Endothelial cell of umbilical vein (primary cell): ENCODE results near the gene AKAP13. TPM values are rescaled to one million over a fixed set of nuclear protein-coding genes. Genes with fewer than 3 reads are reported as not detected.

Experiments
- BruUV-seq: library from RNA; stranded (reverse); fragments of 400-500 nt; replicated peaks from 2 replicates; lab custom pipeline; 2021; lab: Mats Ljungman, UMichigan
- CTCF ChIA-PET: fragments of 300-600, 350-600 bp; sonication (Branson Sonifier 250); formaldehyde crosslinking; loops from one replicate; lab custom pipeline; 2021; ENCODE audit warnings: antibody characterized with exemption, inconsistent platforms; lab: Charles Lee
- POLR2A ChIA-PET: fragments of 300-600, 350-600 bp; sonication (Branson Sonifier 250); formaldehyde crosslinking; loops from one replicate; lab custom pipeline; 2021; ENCODE audit warnings: antibody characterized with exemption, inconsistent platforms; lab: Charles Lee
- DNase-seq: peaks from one replicate; pipeline ENCODE4 v3.0.0-alpha.2; 2011; ENCODE audit warnings: low read depth, low spot score
- FAIRE-seq: peaks from 2 replicates; lab custom pipeline; 2011; peaks lifted over from hg19 to GRCh38; lab: Jason Lieb, UNC
- H2AFZ ChIP-seq: 2 replicates; pipeline ENCODE4 v1.6.0; 2012; ENCODE audit warnings: low read depth, low read length, control low read depth, inconsistent platforms
- H3K27ac ChIP-seq: 2 replicates; pipeline ENCODE4 v1.5.1; 2011; ENCODE audit warnings: low read depth, mild to moderate bottlenecking, control low read depth, low read length, moderate library complexity; ENCODE audit not compliant: insufficient read depth
- H3K27me3 ChIP-seq, 2 experiments: 2 replicates each; pipeline versions ENCODE4 v1.6.0 to v1.6.1; 2011; ENCODE audit warnings: low read length in 2 of 2, mixed read lengths in 1 of 2; ENCODE audit not compliant: control insufficient read depth in 2 of 2, insufficient read depth in 2 of 2
- H3K36me3 ChIP-seq, 2 experiments: 2 replicates in 1 of 2; 3 replicates in 1 of 2; pipeline ENCODE4 v1.5.1; 2011; ENCODE audit warnings: low read length in 2 of 2, mild to moderate bottlenecking in 1 of 2, moderate library complexity in 1 of 2; ENCODE audit not compliant: control insufficient read depth in 2 of 2, insufficient read depth in 2 of 2; ENCODE audit errors: extremely low read depth in 1 of 2
- H3K4me1 ChIP-seq: 3 replicates; pipeline ENCODE4 v1.5.1; 2011; ENCODE audit warnings: mild to moderate bottlenecking, low read length; ENCODE audit not compliant: control insufficient read depth, insufficient read depth; ENCODE audit errors: extremely low read depth
- H3K4me2 ChIP-seq: 2 replicates; pipeline ENCODE4 v1.6.1; 2011; ENCODE audit warnings: low read length, control low read depth, mixed read lengths; ENCODE audit not compliant: insufficient read depth
- H3K4me3 ChIP-seq, 3 experiments: fragments of 200-600 bp in 1 of 3; sonication (generic), shearing (Covaris generic) in 1 of 3; replicated peaks in 1 of 3; 2 replicates each; pipeline ENCODE4 v1.5.1; 2011 to 2016; ENCODE audit warnings: control low read depth in 3 of 3, low read length in 3 of 3, mild to moderate bottlenecking in 2 of 3, inconsistent platforms in 1 of 3, low read depth in 1 of 3, moderate library complexity in 1 of 3; ENCODE audit not compliant: insufficient read depth in 1 of 3
- H3K79me2 ChIP-seq: 2 replicates; pipeline ENCODE4 v1.6.0; 2012; ENCODE audit warnings: low read length, inconsistent platforms; ENCODE audit not compliant: control insufficient read depth, insufficient read depth
- H3K9ac ChIP-seq: replicated peaks from 2 replicates; pipeline ENCODE3; 2011; ENCODE audit warnings: low read length, control low read depth; ENCODE audit not compliant: insufficient read depth; ENCODE audit errors: extremely low read depth
- H3K9me1 ChIP-seq: replicated peaks from 3 replicates; pipeline ENCODE4 v1.6.0; 2011; ENCODE audit warnings: mild to moderate bottlenecking, low read length; ENCODE audit not compliant: control insufficient read depth, insufficient read depth; ENCODE audit errors: extremely low read depth
- H3K9me3 ChIP-seq: replicated peaks from 2 replicates; pipeline ENCODE4 v1.5.1; 2012; ENCODE audit warnings: low read length, inconsistent platforms; ENCODE audit not compliant: control insufficient read depth, insufficient read depth
- H4K20me1 ChIP-seq: replicated peaks from 2 replicates; pipeline ENCODE3; 2011; ENCODE audit warnings: mild to moderate bottlenecking, low read length; ENCODE audit not compliant: control insufficient read depth, insufficient read depth; ENCODE audit errors: extremely low read depth
- EZH2 ChIP-seq: IDR thresholded peaks from 2 replicates; pipeline ENCODE4 v1.6.1; 2012; ENCODE audit warnings: borderline replicate concordance, low read depth, mild to moderate bottlenecking, moderate library complexity, low read length, inconsistent platforms; ENCODE audit not compliant: severe bottlenecking
- FOS ChIP-seq: IDR thresholded peaks from 2 replicates; pipeline ENCODE4 v1.6.1; 2011; ENCODE audit warnings: mild to moderate bottlenecking, low read length, moderate library complexity, borderline replicate concordance; ENCODE audit not compliant: insufficient read depth
- GATA2 ChIP-seq: IDR thresholded peaks from 2 replicates; pipeline ENCODE4 v1.7.0; 2011; ENCODE audit warnings: low read depth, mild to moderate bottlenecking, moderate library complexity, mixed read lengths, low read length; ENCODE audit not compliant: insufficient read length, insufficient read depth
- JUN ChIP-seq: IDR thresholded peaks from 2 replicates; pipeline ENCODE4 v1.6.1; 2011; ENCODE audit warnings: borderline replicate concordance, low read depth; ENCODE audit not compliant: insufficient read length, insufficient read depth
- MYC ChIP-seq: IDR thresholded peaks from one replicate; pipeline ENCODE4 v1.6.1; 2011; ENCODE audit warnings: mild to moderate bottlenecking, low read depth, low read length
- POLR2A ChIP-seq: IDR thresholded peaks from 2 replicates; pipeline ENCODE4 v1.6.1; 2012; ENCODE audit warnings: low read depth, mild to moderate bottlenecking, control low read depth, low read length
- POLR2AphosphoS5 ChIP-seq: IDR thresholded peaks from 2 replicates; pipeline ENCODE4 v1.6.1; 2012; ENCODE audit warnings: low read depth, mild to moderate bottlenecking, control low read depth, low read length, moderate library complexity; ENCODE audit not compliant: insufficient read depth
- dilution Hi-C: fragments of 300-500 bp; cut with MboI; formaldehyde crosslinking; loops from one replicate; pipeline ENCODE4 v1.15.0; 2019; ENCODE audit warnings: low sequenced_read_pairs; ENCODE audit not compliant: extremely low pct_ligation_motif_present
- intact Hi-C: fragments of 100-400 bp; cut with micrococcal nuclease; formaldehyde crosslinking; loops from one replicate; pipeline ENCODE4 v1.10.0; 2022
- polyA plus RNA-seq, 4 experiments: library from polyadenylated mRNA; depleted of rRNA in 3 of 4; stranded (reverse) in 3 of 4; unstranded in 1 of 4; fragments of >200 nt; gene quantifications; 2 replicates each; pipeline versions ENCODE4 v1.2.1 to v1.2.3, GENCODE V29; 2011 to 2012; ENCODE audit warnings: missing spikeins in 1 of 4
- total RNA-seq: library from RNA; stranded (reverse); gene quantifications from 2 replicates; pipeline ENCODE4 v1.2.3, GENCODE V29; 2021
- TF ChIP-seq, protein P1 (sequence below): IDR thresholded peaks from 2 replicates; pipeline ENCODE4 v1.6.1; 2011; ENCODE audit not compliant: insufficient read depth, insufficient read length
- TF ChIP-seq, protein P2 (sequence below), 2 donors: IDR thresholded peaks; 1 replicate in 1 of 2; 2 replicates in 1 of 2; pipeline ENCODE4 v1.5.1; 2011; ENCODE audit warnings: low read length in 2 of 2, mild to moderate bottlenecking in 2 of 2, moderate library complexity in 2 of 2, control low read depth in 1 of 2, inconsistent platforms in 1 of 2, low read depth in 1 of 2; ENCODE audit not compliant: insufficient read depth in 1 of 2; ENCODE audit errors: extremely low read depth in 1 of 2

AKAP13 gene
- total and polyA plus RNA-seq, 2 donors (not counting 3 experiments of a cell fraction or from before 2014, with no cell fraction given) = 22.8 to 87.8 TPM

DNA sequence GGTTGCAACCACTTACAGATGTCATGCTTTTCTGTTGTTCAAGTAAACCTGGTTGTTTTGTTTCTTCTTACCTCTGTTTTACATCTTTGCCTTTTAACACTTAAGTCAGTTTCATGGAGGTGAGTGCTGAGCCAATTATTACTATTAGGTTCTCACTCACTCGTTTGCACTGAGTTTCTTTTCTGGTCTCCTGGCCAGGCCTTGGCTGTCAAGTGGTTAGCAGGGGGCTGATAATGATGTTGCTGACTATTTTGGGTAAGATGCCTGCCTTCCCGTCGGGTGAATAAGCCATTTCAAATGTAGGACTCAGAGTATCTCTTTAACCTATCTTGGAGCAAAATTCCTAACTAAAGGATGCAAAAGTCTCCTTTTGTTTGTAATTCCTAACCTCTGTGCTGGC lies 335.9 kb downstream of the AKAP13 start:
- peaks cover 15 to 27% of the 10 kb centered on the region in 2 experiments for H3K36me3 ChIP-seq
- no peak overlapping the region for H2AFZ ChIP-seq

More for the DNA sequence above, 335.9 kb downstream of the AKAP13 start:
- FAIRE-seq (no peak), DNase-seq (no peak)
- intact Hi-C loops = no loop called here
- no peaks in the 10 kb centered on the region for H4K20me1 ChIP-seq
- H3K4me1 ChIP-seq = no peaks in the 10 kb centered on the region
- H3K4me3 ChIP-seq = no peak overlapping the region
- H3K27me3 ChIP-seq = no peaks in the 10 kb centered on the region
- CTCF ChIA-PET = no interaction called here
- H3K79me2 ChIP-seq = no peaks in the 10 kb centered on the region
- no peaks in the 10 kb centered on the region for H3K9me3 ChIP-seq
- no TSS peak for BruUV-seq
- dilution Hi-C loops = no loop called here
- H3K4me2 ChIP-seq = no peak overlapping the region
- H3K27ac ChIP-seq = no peak overlapping the region
- no peak overlapping the region for H3K9ac ChIP-seq
- TF ChIP-seq, protein P1, sequence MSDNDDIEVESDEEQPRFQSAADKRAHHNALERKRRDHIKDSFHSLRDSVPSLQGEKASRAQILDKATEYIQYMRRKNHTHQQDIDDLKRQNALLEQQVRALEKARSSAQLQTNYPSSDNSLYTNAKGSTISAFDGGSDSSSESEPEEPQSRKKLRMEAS = no peak
- TF ChIP-seq MYC (no peak), EZH2 (no peak), POLR2A (no peak), FOS (no peak), GATA2 (no peak), JUN (no peak), POLR2AphosphoS5 (no peak)
- TF ChIP-seq, protein P2, sequence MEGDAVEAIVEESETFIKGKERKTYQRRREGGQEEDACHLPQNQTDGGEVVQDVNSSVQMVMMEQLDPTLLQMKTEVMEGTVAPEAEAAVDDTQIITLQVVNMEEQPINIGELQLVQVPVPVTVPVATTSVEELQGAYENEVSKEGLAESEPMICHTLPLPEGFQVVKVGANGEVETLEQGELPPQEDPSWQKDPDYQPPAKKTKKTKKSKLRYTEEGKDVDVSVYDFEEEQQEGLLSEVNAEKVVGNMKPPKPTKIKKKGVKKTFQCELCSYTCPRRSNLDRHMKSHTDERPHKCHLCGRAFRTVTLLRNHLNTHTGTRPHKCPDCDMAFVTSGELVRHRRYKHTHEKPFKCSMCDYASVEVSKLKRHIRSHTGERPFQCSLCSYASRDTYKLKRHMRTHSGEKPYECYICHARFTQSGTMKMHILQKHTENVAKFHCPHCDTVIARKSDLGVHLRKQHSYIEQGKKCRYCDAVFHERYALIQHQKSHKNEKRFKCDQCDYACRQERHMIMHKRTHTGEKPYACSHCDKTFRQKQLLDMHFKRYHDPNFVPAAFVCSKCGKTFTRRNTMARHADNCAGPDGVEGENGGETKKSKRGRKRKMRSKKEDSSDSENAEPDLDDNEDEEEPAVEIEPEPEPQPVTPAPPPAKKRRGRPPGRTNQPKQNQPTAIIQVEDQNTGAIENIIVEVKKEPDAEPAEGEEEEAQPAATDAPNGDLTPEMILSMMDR (IDR thresholded peaks at IDR 0.05; ENCODE audit: extremely low read depth in 1 of 2, insufficient read depth in 1 of 2, low read depth in 1 of 2, low read length in 2 of 2) = no peak
- H3K9me1 ChIP-seq = no peaks in the 10 kb centered on the region
- POLR2A ChIA-PET = no interaction called here
